Measurements from ENCODE around the gene EPC1. TPM values are rescaled to one million over a fixed set of nuclear protein-coding genes. Genes with fewer than 3 reads are reported as not detected.

The EPC1 gene
- total RNA-seq, 4 donors from 2014 or later: 47.5 to 72.8 (median 62.7) TPM

DNA sequence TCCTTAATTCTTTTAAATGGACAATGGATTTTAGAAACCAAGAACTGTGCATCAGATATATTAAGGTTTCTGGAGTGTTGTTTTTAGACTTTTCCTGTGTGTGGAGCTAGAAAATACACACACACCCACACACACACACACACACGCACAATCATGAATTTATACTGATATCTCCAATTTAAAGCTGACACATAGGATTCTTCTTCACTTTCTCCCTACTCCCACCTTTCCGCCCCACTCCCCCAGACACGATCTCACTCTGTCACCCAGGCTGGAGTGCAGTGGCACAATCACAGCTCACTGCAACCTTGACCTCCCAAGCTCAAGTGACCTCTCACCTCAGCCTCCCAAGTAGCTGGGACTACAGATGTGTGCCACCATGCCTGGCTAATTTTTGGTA lies 100.3 kb downstream of the EPC1 start:
- Histone ChIP-seq H3K4me3 (no peak overlapping the region), H3K36me3 (no peaks in the 10 kb centered on the region), H3K9me3 (no peaks in the 10 kb centered on the region), H3K27ac (no peak overlapping the region), H3K27me3 (no peaks in the 10 kb centered on the region), H3K4me1 (no peaks in the 10 kb centered on the region)
- 71 to 79% methylated on average over 3 of the region's 3 CpGs for WGBS, 2 donors
- TF ChIP-seq, protein P1, sequence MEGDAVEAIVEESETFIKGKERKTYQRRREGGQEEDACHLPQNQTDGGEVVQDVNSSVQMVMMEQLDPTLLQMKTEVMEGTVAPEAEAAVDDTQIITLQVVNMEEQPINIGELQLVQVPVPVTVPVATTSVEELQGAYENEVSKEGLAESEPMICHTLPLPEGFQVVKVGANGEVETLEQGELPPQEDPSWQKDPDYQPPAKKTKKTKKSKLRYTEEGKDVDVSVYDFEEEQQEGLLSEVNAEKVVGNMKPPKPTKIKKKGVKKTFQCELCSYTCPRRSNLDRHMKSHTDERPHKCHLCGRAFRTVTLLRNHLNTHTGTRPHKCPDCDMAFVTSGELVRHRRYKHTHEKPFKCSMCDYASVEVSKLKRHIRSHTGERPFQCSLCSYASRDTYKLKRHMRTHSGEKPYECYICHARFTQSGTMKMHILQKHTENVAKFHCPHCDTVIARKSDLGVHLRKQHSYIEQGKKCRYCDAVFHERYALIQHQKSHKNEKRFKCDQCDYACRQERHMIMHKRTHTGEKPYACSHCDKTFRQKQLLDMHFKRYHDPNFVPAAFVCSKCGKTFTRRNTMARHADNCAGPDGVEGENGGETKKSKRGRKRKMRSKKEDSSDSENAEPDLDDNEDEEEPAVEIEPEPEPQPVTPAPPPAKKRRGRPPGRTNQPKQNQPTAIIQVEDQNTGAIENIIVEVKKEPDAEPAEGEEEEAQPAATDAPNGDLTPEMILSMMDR (IDR thresholded peaks at IDR 0.05): no peak
- TF ChIP-seq POLR2A (IDR thresholded peaks at IDR 0.05) (no peak), EP300 (IDR thresholded peaks at IDR 0.05) (no peak)
- no peak for DNase-seq (ENCODE audit: low spot score in 2 of 2)

DNA sequence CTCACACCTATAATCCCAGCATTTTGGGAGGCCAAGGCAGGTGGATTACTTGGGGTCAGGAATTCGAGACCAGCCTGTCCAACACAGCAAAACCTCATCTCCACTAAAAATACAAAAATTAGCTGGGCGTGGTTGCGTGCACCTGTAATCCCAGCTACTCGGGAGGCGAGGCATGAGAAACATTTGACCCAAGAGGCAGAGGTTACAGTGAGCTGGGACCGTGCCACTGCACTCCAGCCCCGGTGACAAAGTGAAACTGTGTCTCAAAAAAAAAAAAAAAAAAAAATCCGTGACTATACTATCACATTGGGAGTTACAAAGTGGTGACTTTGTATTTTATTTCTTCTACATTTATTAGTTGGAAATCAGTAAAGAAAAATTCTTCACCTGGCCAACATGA lies 101.2 kb downstream of the EPC1 start:
- no peak overlapping the region for H3K4me3 ChIP-seq
- no peaks in the 10 kb centered on the region for H3K9me3 ChIP-seq
- TF ChIP-seq, protein P1 (IDR thresholded peaks at IDR 0.05): no peak
- TF ChIP-seq POLR2A (IDR thresholded peaks at IDR 0.05) (no peak), EP300 (IDR thresholded peaks at IDR 0.05) (no peak)
- no peak overlapping the region for H3K27ac ChIP-seq
- WGBS, 2 donors: 69 to 76% methylated on average over 8 of the region's 8 CpGs
- H3K27me3 ChIP-seq: no peaks in the 10 kb centered on the region
- H3K36me3 ChIP-seq: no peaks in the 10 kb centered on the region
- no peaks in the 10 kb centered on the region for H3K4me1 ChIP-seq
- DNase-seq (ENCODE audit: low spot score in 2 of 2): no peak

GRCh38 chr10:32244421-32245207 lies 102.3 kb downstream of the EPC1 start:
- no peaks in the 10 kb centered on the region for H3K36me3 ChIP-seq
- H3K4me3 ChIP-seq: no peak overlapping the region
- no peaks in the 10 kb centered on the region for H3K4me1 ChIP-seq
- no peak for DNase-seq (ENCODE audit: low spot score in 2 of 2)
- no peak for TF ChIP-seq EP300 (IDR thresholded peaks at IDR 0.05)
- no peak for TF ChIP-seq POLR2A (IDR thresholded peaks at IDR 0.05)
- TF ChIP-seq, protein P1 (IDR thresholded peaks at IDR 0.05): no peak
- H3K9me3 ChIP-seq: no peaks in the 10 kb centered on the region
- no peak overlapping the region for H3K27ac ChIP-seq
- H3K27me3 ChIP-seq: no peaks in the 10 kb centered on the region
- 86 to 93% methylated on average over 3 of the region's 3 CpGs for WGBS, 2 donors

DNA sequence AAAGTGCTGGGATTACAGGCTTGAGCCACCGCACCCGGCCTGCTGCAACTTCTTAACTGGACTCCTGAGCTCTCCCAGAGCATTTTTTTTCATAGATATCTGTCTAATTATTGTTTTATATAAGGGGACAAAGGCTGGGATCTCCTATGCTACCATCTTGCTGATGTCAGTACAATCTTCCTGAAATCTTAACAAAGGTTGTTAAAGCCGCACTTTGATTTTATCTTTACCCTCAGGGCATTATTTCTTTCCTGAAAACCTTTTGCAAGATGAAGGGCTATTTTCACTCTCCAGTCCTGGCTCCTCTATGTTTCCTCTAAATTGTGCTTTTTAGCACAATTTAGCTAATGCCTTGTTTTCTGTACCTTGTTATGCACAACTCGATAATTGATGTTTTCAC lies 102.9 kb downstream of the EPC1 start:
- DNase-seq (ENCODE audit: low spot score in 2 of 2): no peak
- Histone ChIP-seq H3K27ac (no peak overlapping the region), H3K27me3 (no peaks in the 10 kb centered on the region), H3K36me3 (no peaks in the 10 kb centered on the region), H3K9me3 (no peaks in the 10 kb centered on the region), H3K4me3 (no peak overlapping the region), H3K4me1 (no peaks in the 10 kb centered on the region)
- WGBS, 2 donors: 94% methylated on average over 4 of the region's 4 CpGs
- TF ChIP-seq POLR2A (IDR thresholded peaks at IDR 0.05) (no peak), EP300 (IDR thresholded peaks at IDR 0.05) (no peak)
- TF ChIP-seq, protein P1 (IDR thresholded peaks at IDR 0.05): no peak

DNA sequence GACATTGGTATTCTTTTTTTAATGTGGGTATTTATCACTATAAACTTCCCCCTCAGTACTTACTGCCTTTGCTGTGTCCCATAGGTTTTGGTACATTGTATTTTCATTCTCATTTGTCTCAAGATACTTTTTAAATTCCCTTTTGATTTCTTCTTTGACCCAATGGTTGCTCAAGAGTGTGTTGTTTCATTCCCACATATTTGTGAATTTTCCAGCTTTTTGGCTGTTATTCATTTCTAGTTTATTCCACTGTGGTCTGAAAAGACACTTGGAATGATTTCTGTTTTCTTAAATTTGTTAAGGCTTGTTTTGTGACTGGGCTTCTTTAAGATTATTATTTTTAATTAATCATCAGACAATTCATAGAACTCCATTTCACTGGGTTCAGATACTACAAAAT lies 105.0 kb downstream of the EPC1 start:
- H3K27me3 ChIP-seq: no peaks in the 10 kb centered on the region
- H3K4me1 ChIP-seq: no peaks in the 10 kb centered on the region
- H3K27ac ChIP-seq: no peak overlapping the region
- no peaks in the 10 kb centered on the region for H3K36me3 ChIP-seq
- no peak overlapping the region for H3K4me3 ChIP-seq
- DNase-seq (ENCODE audit: low spot score in 2 of 2): no peak
- TF ChIP-seq POLR2A (IDR thresholded peaks at IDR 0.05) (no peak), EP300 (IDR thresholded peaks at IDR 0.05) (no peak)
- TF ChIP-seq, protein P1 (IDR thresholded peaks at IDR 0.05): no peak
- no peaks in the 10 kb centered on the region for H3K9me3 ChIP-seq

Data from tibial nerve (tissue), 4 donors.